NK-92 (cell line): ENCODE results near the gene CAMK1D.

Experiments
- DNase-seq: peaks from one replicate; lab custom pipeline; 2025; ENCODE audit not compliant: unreplicated experiment; lab: John Stamatoyannopoulos, UW

CAMK1D gene

DNA sequence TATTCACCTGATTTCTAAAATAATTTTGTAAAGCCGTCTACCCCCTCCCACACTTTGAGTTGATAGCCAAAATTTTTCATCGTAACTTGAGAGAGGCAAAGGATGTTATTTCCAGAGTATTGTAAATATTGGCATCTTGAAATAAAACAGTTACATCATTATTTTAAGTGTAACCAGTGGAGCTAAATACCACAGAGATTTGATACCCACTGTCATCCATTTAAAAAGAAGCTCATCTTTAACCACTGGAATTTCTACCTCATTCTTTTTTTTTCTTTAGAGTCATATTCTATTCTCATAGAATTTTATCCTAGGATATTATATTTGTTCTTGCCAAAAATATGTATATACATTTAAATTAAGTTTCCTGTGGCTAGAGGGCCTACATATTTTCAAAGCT, 48.6 kb downstream of the CAMK1D start:
- DNase-seq: no peak

DNA sequence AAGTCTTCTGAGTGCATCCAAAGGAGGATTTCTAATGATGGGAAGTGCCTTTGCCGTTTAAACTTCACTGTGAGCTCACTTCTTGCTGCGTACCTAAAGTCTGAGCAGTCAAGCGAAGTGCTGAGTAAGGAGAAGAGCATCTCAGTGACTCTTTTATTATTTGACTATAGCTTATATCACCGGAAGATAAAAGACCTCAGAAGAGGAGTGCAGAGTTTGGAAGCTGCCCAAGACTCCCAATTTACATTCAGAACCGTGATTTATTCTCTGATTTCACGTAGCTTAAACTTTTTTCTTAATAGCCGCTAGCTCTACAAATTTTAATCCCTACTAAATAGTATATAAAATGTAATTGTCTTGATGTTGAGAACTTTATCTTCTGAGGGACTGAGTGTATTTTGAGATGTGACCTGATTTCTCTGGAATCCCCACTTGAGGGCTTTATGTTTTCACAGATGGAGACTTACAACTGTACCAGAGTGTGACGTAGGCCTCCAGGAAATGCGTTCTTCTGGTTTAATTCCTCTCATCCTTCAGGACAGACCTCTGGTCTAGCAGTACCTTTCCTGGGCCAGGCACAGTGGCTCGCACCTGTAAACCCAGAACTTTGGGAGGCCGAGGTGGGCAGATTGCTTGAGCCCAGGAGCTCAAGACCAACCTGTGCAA, 51.1 kb downstream of the CAMK1D start:
- DNase-seq: no peak

DNA sequence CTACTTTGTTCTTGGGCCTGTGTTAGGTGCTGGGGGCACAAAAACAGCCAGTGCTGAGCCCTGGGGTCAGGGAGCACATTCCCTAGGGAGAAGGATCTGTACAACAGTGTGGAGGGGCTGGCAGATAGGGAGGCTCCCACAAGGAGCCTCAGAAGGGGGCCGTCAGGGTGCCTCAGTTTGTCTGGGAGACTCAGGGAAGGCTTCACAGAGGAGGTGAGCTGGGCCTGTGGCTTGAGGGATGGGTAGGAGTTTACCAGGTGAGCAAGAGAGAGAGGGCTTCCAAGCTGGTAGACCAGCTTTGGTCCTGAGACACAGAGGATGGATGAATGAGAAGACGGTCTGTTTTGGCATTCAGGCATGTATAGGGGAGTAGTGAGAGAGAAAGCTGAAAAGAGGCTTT, 52.1 kb downstream of the CAMK1D start:
- DNase-seq: no peak

DNA sequence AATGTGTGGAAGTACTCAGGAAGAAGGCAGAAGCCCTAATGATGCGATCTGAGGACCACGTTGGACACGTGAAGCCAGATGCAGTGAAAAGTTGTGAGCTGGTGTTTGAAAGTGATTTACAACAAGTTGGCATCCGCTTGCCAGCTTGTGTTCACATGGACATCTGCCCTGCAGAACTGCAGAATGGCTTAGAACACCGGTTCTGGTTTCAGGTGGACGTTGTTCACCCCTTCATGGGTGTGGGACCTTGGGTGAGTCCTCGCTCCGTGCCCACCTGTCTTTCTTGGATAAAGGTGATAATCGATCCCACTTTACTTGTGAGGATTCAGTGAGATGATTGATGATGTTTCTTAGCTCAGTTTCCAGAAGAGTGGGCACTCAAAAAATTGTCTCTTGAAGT, 53.8 kb downstream of the CAMK1D start:
- DNase-seq: no peak

DNA sequence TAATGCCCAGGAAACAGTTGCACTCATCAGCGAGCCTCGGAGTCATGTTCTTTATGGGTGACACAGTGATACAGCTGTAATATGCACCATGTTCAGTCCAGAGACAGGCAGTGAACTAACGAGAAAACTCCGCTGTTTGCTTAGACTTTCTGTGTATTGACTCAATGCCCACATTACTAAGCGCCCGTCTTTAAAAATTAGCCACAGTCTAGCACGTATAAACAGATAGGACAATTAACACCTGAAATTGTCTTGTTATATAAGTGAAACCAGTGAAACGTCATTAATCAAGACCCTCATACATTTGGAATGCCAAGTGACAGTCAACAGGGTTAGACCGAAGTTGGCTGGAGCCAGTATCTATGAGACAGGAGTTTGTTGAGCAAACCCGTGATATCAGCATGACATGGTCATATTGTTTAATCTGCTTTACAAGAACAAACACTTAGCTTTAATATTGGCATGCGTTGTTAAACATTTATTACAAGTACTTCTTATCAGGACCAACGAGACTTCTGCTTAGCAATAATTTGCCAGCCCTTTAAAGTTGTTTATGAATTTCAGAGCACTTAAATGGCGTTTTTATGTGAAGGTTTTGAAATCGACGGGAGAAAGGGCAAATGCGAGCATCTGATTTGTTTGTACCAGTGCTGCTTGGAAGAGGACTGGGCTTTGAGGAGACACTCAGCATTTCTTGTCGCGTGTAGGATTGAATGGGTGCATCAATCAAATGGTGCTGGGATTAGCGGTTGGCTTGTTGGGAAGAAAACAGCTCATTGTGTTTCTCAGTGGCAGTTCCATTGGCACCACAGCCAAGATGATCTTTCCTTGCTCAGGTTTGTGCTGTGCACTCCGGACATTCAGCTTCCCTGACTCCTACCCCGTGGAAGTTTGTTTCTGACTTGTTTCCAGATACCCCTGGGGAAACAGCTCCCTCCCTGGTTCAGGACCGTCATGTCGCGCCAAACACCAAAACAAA, 56.3 kb downstream of the CAMK1D start:
- DNase-seq: no peak

DNA sequence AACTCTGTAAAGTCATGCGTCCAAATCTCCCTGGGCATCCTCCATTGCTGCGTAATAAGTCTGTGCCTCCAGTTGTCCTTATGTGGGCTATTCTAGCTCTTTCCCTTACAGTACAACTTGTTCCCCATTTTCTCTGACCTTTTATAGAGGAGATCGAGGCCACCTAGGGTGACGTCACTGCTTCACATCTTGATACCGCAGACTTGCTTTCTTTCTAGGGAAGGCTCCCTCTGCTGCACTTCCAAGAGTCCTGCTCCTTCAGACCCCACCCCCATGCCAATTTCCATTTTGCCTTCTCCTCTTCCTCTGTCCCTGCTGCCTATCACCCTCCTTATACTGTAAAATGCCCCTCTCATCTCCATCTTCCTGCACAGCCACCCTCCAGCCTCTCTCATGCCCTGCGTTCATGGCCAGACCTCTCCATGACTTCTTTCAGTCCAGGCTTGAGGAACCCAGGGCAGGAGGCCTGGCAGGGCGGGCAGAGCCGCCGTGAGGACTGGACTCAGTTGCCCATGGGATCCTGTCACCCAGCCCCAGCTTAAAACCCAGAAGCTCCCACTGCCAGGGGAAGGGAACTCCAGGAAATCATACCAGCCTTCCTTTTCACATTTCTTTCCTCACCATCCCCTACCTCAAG, 57.5 kb downstream of the CAMK1D start:
- no peak for DNase-seq

DNA sequence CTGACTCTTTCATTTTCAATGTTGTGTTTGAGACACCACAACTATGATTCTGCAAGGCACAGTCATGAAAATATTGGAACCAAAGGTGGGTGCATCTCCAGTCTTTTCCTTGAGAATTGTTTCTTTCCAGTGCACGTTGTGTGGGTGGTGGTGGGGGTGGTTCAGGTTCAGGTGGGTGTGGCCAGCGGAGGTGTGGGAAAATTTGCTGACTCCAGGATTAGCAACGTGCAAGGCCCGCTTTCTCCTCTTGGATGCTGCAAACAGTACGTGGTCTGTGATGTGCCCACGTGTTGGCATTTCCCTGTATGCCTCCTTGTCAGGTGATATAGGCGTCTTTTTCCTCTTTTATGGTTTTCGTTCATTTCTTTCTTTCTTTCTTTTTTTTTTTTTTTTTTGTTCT, 59.1 kb downstream of the CAMK1D start:
- DNase-seq: no peak

DNA sequence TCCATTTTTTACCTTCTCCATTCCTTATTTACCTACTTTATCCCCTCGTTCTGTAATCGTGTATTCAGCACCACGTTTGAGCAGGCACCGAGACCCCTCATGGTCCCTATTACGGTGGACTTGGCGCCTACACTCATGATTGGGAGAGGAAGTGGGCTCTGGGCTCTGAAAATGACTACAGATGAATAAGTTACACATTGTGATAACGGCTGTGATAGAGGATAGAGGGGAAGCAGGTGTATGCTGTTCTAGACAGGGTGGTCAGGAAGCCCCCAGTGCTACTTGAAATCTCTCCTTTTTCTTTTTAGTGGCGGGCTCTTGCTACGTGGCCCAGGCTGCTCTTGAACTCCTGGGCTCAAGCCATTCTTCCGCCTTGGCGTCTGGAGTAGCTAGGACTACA, 59.8 kb downstream of the CAMK1D start:
- DNase-seq: no peak

DNA sequence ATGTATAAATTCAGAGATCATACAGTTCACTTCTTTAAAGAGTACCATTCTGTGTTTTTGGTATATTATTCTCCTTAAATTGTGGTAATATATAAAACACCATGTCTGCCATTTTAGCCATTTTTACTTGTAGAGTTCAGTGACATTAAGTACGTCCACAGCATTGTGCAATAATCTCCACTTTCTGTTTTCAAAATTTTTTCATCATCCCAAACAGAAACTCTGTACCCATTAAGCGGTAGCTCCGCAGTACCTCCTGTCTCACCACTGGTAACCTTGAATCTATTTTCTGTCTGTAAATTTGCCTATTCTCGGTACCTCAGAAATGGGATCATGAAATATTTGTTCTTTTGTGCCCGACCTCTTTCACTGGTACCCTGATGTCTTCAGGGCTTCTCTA, 60.3 kb downstream of the CAMK1D start:
- no peak for DNase-seq

DNA sequence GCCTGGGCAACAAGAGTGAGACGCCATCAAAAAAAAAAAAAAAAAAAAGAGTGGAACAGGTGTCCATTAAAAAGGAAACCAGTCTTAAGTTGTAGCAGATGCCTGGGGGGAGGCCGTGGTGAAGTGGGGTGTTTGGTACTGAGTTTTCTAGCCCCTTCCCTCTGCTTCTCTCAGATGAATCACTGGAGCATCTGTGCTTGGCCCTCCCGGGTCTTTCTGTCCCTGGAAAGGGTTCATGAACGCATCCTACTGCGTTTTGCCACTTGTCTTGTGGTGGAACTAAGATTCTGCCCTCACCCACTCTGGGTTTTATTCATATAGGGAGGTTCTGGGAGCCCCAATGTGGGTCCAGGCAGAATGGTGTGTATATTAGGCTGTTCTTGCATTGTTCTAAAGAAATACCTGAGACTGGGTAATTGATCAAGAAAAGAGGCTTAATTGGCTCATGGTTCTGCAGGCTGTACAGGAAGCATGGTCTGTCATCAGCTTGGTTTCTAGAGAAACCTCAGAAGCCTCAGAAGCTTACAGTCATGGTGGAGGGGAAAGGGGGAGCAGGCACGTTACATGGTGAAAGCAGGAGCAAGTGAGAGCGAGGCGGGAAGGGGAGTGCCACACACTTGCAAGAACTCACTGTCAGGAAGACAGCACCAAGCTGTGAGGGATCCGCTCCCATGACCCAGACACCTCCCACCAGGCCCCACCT, 63.5 kb downstream of the CAMK1D start:
- no peak for DNase-seq

DNA sequence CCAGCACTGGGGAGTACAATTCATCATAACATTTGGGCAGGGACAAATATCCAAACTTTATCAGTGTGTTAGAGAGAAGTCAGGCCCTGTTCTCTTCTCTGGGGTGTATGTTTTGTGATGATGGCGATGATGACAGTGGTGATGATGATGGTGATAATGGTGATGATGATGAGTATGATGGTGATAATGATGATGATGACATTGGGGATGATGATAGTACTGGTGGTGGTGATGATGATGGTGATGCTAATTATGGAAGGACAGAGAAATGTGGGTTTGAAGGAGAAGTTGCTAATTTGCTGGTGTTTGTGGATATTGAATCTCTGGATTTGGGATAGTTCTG, 64.0 kb downstream of the CAMK1D start:
- DNase-seq: no peak

DNA sequence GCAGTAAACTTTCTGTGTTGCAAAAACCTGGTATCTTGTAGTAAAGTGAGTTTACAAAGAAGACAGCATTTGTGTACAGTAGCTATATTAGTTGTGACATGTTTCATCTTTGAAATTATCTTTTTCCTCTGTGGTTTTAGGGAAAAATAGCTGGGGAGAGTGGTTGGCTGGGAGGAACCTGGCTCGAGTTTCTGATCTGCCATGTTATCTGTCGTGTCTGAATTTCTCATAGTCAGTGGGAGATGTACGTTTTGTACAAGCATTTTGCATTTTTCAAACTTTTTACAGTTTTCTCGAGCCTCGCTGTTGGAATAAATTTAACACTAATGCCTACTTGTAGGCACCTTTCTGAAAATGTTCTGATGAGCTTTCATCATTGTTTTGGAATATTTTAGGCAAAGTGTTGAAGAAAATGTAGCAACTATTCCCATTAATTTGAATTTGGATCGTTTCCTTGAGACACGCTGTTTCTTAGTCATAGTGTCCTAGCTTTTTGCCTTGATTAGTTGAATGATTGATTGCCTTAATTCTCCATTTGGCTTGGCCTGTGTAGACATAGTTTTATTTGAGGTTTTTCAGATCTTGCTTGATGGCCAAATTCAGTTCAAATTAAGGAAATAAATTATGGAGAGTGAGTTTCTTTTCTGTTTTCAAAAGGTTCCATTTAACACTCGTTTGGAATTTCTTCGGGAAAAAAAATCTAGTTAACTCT, 65.1 kb downstream of the CAMK1D start:
- no peak for DNase-seq

DNA sequence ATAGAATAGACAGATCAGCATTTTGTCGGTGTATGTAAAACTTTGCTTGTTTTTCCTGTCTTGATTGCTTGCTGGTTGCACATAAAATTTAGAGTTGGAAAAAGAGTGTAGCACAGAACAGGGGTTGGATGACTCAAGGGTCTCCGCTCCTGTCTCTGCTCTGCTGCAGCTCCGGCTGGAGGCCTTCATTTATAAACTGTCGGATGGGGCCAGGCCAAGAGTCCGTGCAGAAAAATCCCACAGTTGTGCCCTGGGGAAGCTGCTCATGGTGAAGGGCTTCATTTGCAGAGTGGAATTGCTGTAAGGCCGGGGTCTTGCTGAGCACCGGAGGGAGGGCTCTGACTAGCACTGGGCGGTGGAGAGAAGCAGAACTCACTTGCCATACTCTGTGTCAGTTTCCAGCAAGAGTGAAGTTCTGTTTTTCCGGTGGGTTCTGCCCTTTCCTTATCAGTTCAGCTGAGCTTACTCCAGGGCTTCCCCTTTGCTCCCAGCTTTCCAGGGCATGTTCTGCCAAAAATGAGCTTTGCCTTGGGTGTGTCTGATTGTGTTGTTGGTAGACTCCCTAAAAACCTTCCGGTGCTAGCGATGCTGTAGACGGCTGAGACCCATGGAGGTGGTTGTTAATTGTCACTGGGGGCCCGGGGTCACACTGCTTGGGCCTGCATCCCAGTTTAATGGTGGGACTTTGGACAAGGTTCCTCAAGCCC, 67.2 kb downstream of the CAMK1D start:
- no peak for DNase-seq

DNA sequence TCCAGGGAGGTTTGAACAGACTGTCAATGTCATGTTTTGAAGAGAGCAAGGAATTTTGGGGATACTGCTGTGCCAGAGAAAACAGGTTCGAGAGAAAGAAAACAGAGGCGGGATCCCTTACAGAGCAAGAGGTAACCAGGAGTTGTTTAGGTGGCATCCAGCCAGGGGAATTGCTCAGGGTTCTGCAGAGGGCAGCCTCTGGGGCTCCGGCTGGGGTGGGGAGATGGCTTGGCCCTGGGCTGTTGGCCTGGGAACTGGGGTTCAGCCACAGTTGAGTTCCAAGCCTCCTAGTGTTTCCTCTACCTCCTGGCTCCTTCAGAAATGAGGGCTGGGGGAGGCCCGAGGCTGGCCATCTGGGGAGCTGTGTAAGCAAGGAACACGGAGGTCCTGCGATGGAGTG, 68.0 kb downstream of the CAMK1D start:
- DNase-seq: no peak

DNA sequence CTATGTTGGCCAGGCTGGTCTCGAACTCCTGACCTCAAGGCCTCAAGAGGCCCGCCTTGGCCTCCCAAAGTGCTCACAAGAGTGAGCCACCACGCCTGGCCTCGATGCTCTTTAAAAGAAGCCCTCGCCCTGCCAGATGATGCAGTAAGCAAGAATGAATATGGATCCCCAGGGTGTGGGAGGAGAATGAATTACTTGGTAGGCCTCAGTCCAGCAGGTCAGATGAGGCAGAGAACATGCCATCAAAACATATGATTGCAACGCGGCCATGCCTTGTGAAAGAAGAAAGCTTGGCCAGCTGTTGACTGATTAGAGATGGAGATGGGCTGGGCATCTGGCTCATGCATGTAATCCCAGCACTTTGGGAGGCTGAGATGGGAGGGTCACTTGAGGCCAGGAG, 68.7 kb downstream of the CAMK1D start:
- no peak for DNase-seq

DNA sequence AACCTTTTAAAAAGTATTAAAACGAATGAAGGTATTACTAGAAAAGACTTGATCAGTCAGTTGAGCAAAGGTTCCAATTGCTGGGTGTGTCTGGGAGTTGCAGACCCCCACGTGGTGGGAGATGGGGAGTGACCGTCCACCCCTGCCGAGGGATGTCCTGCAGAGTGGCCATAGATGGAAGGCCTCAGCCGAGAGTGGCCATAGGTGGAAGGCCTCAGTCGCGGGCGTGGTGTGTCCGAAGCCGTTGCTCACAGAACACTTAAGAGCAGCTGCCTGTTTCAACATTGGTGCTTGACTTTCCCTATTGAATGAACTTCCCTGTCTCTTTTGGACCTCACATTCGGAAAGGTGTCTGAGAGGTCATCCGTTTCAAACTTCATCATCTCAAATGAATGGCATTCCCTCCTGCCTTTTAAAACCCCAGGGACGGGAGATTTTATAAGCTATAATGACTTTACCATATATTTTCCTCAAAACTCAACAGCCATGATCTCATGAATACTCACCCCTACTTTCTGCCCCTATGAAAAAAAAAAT, 69.4 kb downstream of the CAMK1D start:
- DNase-seq: no peak

DNA sequence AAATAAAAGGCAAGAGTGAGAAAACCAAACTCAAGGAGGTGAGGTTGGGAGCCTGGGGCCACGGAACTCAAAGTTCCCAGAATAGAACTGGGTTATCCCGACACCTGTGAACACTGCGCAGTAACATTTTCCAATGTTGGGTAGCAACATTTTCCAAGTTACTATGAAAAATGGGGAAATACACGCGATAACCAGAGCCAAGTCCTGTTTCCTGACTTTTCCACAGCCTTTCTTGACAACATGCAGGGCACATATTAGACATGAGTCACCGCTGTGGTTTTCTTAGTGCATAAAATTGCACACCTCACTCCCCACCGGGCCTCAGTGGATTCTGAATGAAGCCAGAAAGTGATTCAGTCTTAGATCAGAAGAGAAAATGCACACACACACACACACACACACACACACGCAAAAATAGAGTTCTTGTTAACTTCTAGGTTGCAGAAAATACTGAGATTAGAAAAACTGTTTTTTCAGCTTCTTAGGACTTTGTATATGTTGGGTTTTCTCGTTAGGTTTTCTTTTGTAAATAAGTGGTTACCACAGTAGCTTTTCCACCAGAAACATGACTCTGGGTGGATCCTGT, 70.0 kb downstream of the CAMK1D start:
- DNase-seq: no peak

DNA sequence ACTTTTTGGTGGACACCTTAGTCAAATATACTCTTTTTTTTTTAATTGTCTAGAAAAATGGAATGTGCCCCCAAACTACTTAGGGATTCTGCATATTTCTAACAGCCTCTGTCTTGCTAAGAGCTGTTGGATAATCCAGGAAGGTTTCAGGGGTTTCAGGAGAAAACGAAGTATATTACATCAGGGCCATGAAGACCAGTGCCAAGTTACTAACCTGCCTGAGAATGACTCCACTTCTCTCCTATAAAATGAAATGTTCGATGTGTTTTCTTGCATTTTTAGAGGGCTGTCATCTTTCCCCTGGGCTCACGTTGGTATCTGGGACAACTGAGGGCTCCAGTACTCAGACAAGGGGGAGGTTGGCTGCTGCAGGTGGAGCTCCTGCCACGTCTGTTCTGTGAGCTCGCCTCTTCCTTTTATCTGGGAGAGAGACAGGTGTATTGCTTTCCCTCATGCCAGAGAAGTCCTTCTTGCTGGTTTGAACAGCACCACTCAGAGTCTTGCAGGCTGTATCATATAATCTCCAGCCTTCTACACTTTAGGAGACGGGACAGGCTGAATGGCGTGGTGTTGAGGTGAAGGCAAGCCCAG, 71.3 kb downstream of the CAMK1D start:
- DNase-seq: no peak

DNA sequence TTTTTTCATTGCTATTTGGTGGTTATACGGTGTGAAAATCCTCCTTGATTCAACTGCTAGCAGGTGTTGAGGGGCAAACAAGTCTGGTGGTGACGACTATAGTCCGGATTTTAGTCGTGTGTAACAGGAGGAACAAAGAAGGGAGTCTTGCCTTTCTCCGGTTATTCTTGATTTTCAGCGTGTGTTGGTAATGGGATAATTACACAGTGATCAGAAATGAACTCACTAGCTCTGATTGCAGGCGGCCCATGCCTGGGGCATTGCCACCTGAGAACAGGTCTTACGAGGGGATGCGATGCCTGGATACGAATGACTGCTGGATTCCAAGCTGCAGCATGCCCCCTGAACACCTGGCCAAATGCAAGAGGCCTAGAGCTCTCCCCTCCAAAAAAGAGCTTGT, 72.8 kb downstream of the CAMK1D start:
- DNase-seq: no peak
